ENCODE results near the gene PLCD3. TPM values are rescaled to one million over a fixed set of nuclear protein-coding genes. Genes with fewer than 3 reads are reported as not detected.

Gene PLCD3
- total RNA-seq, 2 experiments from 2014 or later, result 2.7 to 3.1 TPM

GRCh38 chr17:45118691-45119090 lies 13.6 kb downstream of the PLCD3 start:
- ChIA-PET CTCF (interaction anchor here (1.9 to 2.6 kb wide), 2 partner anchors 17 to 79 kb away, joined by 6 to 8 read pairs; partner anchors contain the start of gene ACBD4), POLR2A (no interaction called here)
- Mint-ChIP-seq H3K9me3 (no peaks in the 10 kb centered on the region), H3K36me3 (ENCODE audit: low read depth) (no peaks in the 10 kb centered on the region), H3K4me1 (peaks cover 1% of the 10 kb centered on the region), H3K27me3 (peaks cover 7% of the 10 kb centered on the region), H3K27ac (no peak overlapping the region), H3K4me3 (no peak overlapping the region)
- DNase-seq, result no peak

GRCh38 chr17:45117848-45118646 lies 14.3 kb downstream of the PLCD3 start:
- POLR2A ChIA-PET, result no interaction called here
- Mint-ChIP-seq H3K27me3 (peaks cover 7% of the 10 kb centered on the region), H3K36me3 (ENCODE audit: low read depth) (no peaks in the 10 kb centered on the region), H3K4me3 (no peak overlapping the region), H3K9me3 (no peaks in the 10 kb centered on the region), H3K4me1 (no peaks in the 10 kb centered on the region), H3K27ac (no peak overlapping the region)
- no peak for DNase-seq
- CTCF ChIA-PET, result interaction anchor here (1.0 to 2.6 kb wide), 5 partner anchors 17 to 80 kb away, joined by 4 to 8 read pairs (median 5); partner anchors contain the start of gene ACBD4

- Mint-ChIP-seq H3K4me3 (no peak overlapping the region), H3K27me3 (peaks cover 7% of the 10 kb centered on the region), H3K36me3 (ENCODE audit: low read depth) (no peaks in the 10 kb centered on the region), H3K4me1 (no peaks in the 10 kb centered on the region), H3K27ac (no peak overlapping the region), H3K9me3 (no peaks in the 10 kb centered on the region)
- CTCF ChIA-PET, result interaction anchor here (1.0 to 1.4 kb wide), 3 partner anchors 18 to 35 kb away, joined by 4 to 5 read pairs (median 4); partner anchors contain the start of gene ACBD4
- POLR2A ChIA-PET, result no interaction called here
- DNase-seq, result no peak
Measured at GRCh38 chr17:45117334-45117733, 15.0 kb downstream of the PLCD3 start.

- ChIA-PET CTCF (interaction anchor here (1.4 kb wide), 1 partner anchor 17 kb away, joined by 5 read pairs; no protein-coding TSS in a partner anchor), POLR2A (no interaction called here)
- Mint-ChIP-seq H3K4me3 (no peak overlapping the region), H3K27me3 (peaks cover 2% of the 10 kb centered on the region), H3K9me3 (no peaks in the 10 kb centered on the region), H3K36me3 (ENCODE audit: low read depth) (no peaks in the 10 kb centered on the region), H3K4me1 (no peaks in the 10 kb centered on the region), H3K27ac (no peak overlapping the region)
- no peak for DNase-seq
Measured at GRCh38 chr17:45116434-45117016, 15.8 kb downstream of the PLCD3 start.

- POLR2A ChIA-PET, result interaction anchor here (1.5 kb wide), 1 partner anchor 12 kb away, joined by 3 read pairs; no protein-coding TSS in a partner anchor
- Mint-ChIP-seq H3K36me3 (ENCODE audit: low read depth) (no peaks in the 10 kb centered on the region), H3K27me3 (no peaks in the 10 kb centered on the region), H3K4me1 (no peaks in the 10 kb centered on the region), H3K4me3 (no peak overlapping the region), H3K27ac (no peak overlapping the region), H3K9me3 (no peaks in the 10 kb centered on the region)
- no peak for DNase-seq
- CTCF ChIA-PET, result interaction anchor here (0.9 kb wide), 1 partner anchor 20 kb away, joined by 3 read pairs; the partner anchor contains the start of gene ACBD4
Measured at GRCh38 chr17:45115871-45116270, 16.4 kb downstream of the PLCD3 start.

DNA sequence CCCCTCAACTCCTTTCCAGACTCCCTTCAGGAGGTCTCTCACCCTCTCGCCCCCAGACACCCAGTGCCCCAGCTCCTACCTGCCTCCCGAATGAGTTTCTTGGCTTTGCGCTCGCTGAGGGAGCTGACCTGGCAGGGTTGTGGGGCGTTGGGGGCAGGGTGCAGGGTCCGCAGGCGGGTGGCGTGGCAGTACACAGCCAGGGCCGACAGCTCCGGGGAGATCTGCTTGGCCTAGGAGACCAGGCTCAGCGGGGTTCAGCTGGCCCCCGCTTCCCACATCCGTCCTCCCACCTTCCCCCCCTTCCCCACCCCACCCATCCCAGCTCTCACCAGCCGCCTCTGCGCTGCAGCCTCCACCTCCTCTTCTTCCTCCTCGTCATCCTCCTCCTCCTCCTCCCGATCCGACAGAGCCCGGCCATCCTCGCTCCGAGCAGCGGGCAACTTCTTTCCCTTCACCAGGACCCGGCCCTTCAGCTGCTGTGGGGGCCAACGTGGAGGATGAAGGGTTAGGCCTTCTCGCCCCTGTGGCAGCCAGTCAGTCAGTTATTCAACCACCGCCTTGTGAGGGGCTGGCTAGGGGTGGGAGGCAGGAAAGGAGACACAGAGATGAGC lies 17.2 kb downstream of the PLCD3 start:
- H3K27ac Mint-ChIP-seq, result no peak overlapping the region
- no peak for DNase-seq
- ChIA-PET CTCF (interaction anchor here (0.9 kb wide), 1 partner anchor 20 kb away, joined by 3 read pairs; the partner anchor contains the start of gene ACBD4), POLR2A (interaction anchor here (1.5 kb wide), 1 partner anchor 12 kb away, joined by 3 read pairs; no protein-coding TSS in a partner anchor)
- no peaks in the 10 kb centered on the region for H3K9me3 Mint-ChIP-seq
- no peaks in the 10 kb centered on the region for H3K27me3 Mint-ChIP-seq
- H3K36me3 Mint-ChIP-seq (ENCODE audit: low read depth), result no peaks in the 10 kb centered on the region
- no peaks in the 10 kb centered on the region for H3K4me1 Mint-ChIP-seq
- no peak overlapping the region for H3K4me3 Mint-ChIP-seq

- no peaks in the 10 kb centered on the region for H3K9me3 Mint-ChIP-seq
- ChIA-PET POLR2A (interaction anchor here (1.5 kb wide), 1 partner anchor 11 kb away, joined by 3 read pairs; no protein-coding TSS in a partner anchor), CTCF (no interaction called here)
- H3K27ac Mint-ChIP-seq, result no peak overlapping the region
- DNase-seq, result no peak
- H3K4me1 Mint-ChIP-seq, result no peaks in the 10 kb centered on the region
- H3K4me3 Mint-ChIP-seq, result no peak overlapping the region
- H3K27me3 Mint-ChIP-seq, result no peaks in the 10 kb centered on the region
- no peaks in the 10 kb centered on the region for H3K36me3 Mint-ChIP-seq (ENCODE audit: low read depth)
Measured at GRCh38 chr17:45114117-45114932, 18.0 kb downstream of the PLCD3 start.

- CTCF ChIA-PET, result no interaction called here
- Mint-ChIP-seq H3K27me3 (no peaks in the 10 kb centered on the region), H3K36me3 (ENCODE audit: low read depth) (peaks cover 6% of the 10 kb centered on the region), H3K9me3 (no peaks in the 10 kb centered on the region), H3K4me1 (no peaks in the 10 kb centered on the region), H3K27ac (no peak overlapping the region), H3K4me3 (no peak overlapping the region)
- POLR2A ChIA-PET, result no interaction called here
- no peak for DNase-seq
Measured at GRCh38 chr17:45113424-45113754, 18.9 kb downstream of the PLCD3 start.

DNA sequence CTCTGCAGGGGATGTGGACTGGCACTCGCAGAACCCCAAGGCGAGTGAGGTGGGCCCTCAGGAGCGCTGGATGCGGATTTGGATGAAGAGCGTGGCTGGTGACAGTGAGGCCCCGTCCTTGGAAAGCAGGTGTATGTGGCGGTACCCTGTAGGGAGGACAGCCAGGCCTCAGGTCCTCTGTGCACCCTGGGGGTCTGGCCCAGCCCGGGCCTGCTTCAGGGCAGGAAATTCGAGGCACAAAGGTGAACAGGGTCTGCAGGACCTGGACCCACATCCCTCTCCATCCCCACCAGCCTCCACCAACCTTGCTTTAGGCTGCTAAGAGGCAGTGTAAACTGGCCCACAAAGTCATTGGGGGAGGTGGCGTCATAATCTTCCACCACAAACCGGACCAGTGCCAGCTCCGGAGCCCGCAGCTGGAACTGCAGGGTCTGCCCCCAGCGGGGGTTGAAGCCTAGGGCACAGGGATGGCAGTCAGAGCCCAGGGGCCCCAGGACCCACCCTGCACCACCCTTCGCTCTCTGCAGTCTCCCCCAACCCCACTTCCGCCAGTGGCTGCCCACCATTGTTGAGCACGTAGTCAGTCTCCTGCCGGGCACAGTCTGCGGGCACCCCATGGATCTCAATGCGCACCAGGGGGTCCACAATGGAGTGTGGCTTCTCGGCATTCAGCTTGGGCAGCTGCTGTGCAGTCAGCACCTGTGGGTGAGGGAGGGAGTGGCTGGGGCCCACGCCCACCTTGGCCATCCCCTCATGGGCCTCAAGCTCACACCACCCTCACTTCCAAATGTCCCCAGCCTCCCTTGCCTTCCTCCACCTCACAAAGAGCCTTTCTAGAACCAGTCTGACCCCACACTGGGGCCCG lies 19.5 kb downstream of the PLCD3 start:
- CTCF ChIA-PET, result interaction anchor here (1.1 kb wide), 1 partner anchor 14 kb away, joined by 3 read pairs; no protein-coding TSS in a partner anchor

DNA sequence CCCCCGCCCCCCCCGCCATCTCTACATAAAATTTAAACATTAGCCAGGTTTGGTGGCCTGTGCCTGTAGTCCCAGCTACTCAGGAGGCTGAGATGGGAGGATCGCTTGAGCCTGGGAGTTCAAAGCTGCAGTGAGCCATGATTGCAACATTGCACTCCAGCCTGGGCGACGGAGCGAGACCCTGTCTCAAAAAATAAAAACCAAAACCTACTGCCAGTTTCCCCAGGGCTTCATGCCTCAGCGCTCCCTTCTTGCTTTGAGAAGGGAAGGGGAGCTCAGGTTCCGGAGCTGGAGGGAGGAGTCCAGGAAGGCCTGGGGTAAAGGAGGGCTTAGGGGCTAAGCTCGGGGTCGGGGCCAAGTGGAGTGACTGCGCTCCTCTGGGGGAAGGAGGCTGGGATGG lies 20.5 kb downstream of the PLCD3 start:
- H3K9me3 Mint-ChIP-seq, result no peaks in the 10 kb centered on the region
- ChIA-PET POLR2A (no interaction called here), CTCF (interaction anchor here (1.1 kb wide), 1 partner anchor 13 kb away, joined by 3 read pairs; no protein-coding TSS in a partner anchor)
- no peak for DNase-seq
- H3K36me3 Mint-ChIP-seq (ENCODE audit: low read depth), result peaks cover 9% of the 10 kb centered on the region
- no peak overlapping the region for H3K27ac Mint-ChIP-seq
- no peaks in the 10 kb centered on the region for H3K27me3 Mint-ChIP-seq
- no peak overlapping the region for H3K4me3 Mint-ChIP-seq
- no peaks in the 10 kb centered on the region for H3K4me1 Mint-ChIP-seq

More for the DNA sequence above, 19.5 kb downstream of the PLCD3 start:
- POLR2A ChIA-PET, result no interaction called here
- Mint-ChIP-seq H3K27me3 (no peaks in the 10 kb centered on the region), H3K27ac (no peak overlapping the region), H3K36me3 (ENCODE audit: low read depth) (peaks cover 7% of the 10 kb centered on the region), H3K4me1 (no peaks in the 10 kb centered on the region), H3K9me3 (no peaks in the 10 kb centered on the region), H3K4me3 (no peak overlapping the region)
- DNase-seq, result no peak

GRCh38 chr17:45110676-45111611 lies 21.4 kb downstream of the PLCD3 start:
- ChIA-PET POLR2A (no interaction called here), CTCF (no interaction called here)
- H3K36me3 Mint-ChIP-seq (ENCODE audit: low read depth), result peaks cover 17% of the 10 kb centered on the region
- DNase-seq, result no peak
- H3K4me3 Mint-ChIP-seq, result no peak overlapping the region
- H3K4me1 Mint-ChIP-seq, result no peaks in the 10 kb centered on the region
- H3K9me3 Mint-ChIP-seq, result no peaks in the 10 kb centered on the region
- H3K27ac Mint-ChIP-seq, result no peak overlapping the region
- no peaks in the 10 kb centered on the region for H3K27me3 Mint-ChIP-seq

Data from activated CD4-positive, alpha-beta memory T cell treated with anti-CD3 and anti-CD28 coated beads, Interleukin-2, amount 10 ng/mL, durations not matched to agents 7 days and 5 days (primary cell).